ENCODE data around the gene CDH12.
"Not testable (repeated sequence)": the region's sequence is repeated elsewhere in the genome, so short reads cannot be mapped to it uniquely, and the experiment has no call there.

The CDH12 gene

GRCh38 chr5:22889720-22890119 lies 36.6 kb upstream of the CDH12 start:
- no peak overlapping the region for H3K4me3 ChIP-seq (ENCODE audit: control insufficient read depth, low read depth, low read length)
- no peak for DNase-seq (ENCODE audit: low read depth)
- TF ChIP-seq CTCF (conservative IDR thresholded peaks at IDR 0.05; ENCODE audit: control insufficient read depth, insufficient read depth, low read depth, low read length) = no peak

GRCh38 chr5:22887566-22887965 lies 34.4 kb upstream of the CDH12 start:
- no peak for TF ChIP-seq CTCF (conservative IDR thresholded peaks at IDR 0.05; ENCODE audit: control insufficient read depth, insufficient read depth, low read depth, low read length)
- DNase-seq (ENCODE audit: low read depth) = no peak
- no peak overlapping the region for H3K4me3 ChIP-seq (ENCODE audit: control insufficient read depth, low read depth, low read length)

GRCh38 chr5:22858911-22859310 lies 5.8 kb upstream of the CDH12 start:
- DNase-seq (ENCODE audit: low read depth); H3K4me3 ChIP-seq (ENCODE audit: control insufficient read depth, low read depth, low read length): not testable (repeated sequence)

GRCh38 chr5:22855824-22856223 lies 2.7 kb upstream of the CDH12 start:
- no peak overlapping the region for H3K4me3 ChIP-seq (ENCODE audit: control insufficient read depth, low read depth, low read length)
- no peak for TF ChIP-seq CTCF (conservative IDR thresholded peaks at IDR 0.05; ENCODE audit: control insufficient read depth, insufficient read depth, low read depth, low read length)

GRCh38 chr5:22850981-22851380 lies 2.2 kb downstream of the CDH12 start:
- no peak overlapping the region for H3K4me3 ChIP-seq (ENCODE audit: control insufficient read depth, low read depth, low read length)
- no peak for TF ChIP-seq CTCF (conservative IDR thresholded peaks at IDR 0.05; ENCODE audit: control insufficient read depth, insufficient read depth, low read depth, low read length)
- no peak for DNase-seq (ENCODE audit: low read depth)

More at GRCh38 chr5:22855824-22856223, 2.7 kb upstream of the CDH12 start:
- DNase-seq (ENCODE audit: low read depth) = no peak

- TF ChIP-seq CTCF (conservative IDR thresholded peaks at IDR 0.05; ENCODE audit: control insufficient read depth, insufficient read depth, low read depth, low read length) = no peak
- no peak overlapping the region for H3K4me3 ChIP-seq (ENCODE audit: control insufficient read depth, low read depth, low read length)
- DNase-seq (ENCODE audit: low read depth) = no peak
These were observed 6.5 kb downstream of the CDH12 start for GRCh38 chr5:22846693-22847092.

- TF ChIP-seq CTCF (conservative IDR thresholded peaks at IDR 0.05; ENCODE audit: control insufficient read depth, insufficient read depth, low read depth, low read length) = no peak
- no peak for DNase-seq (ENCODE audit: low read depth)
These were observed 8.5 kb downstream of the CDH12 start for GRCh38 chr5:22844636-22845035.

More at GRCh38 chr5:22844636-22845035, 8.5 kb downstream of the CDH12 start:
- H3K4me3 ChIP-seq (ENCODE audit: control insufficient read depth, low read depth, low read length) = no peak overlapping the region

Measured in fibroblast of mammary gland (primary cell).